Measurements from ENCODE around the gene TBC1D24.
A peak's percentile ranks its signal among the peaks of the same experiment; 100 is the strongest.
"Not testable (repeated sequence)": the region's sequence is repeated elsewhere in the genome, so short reads cannot be mapped to it uniquely, and the experiment has no call there.

Gene TBC1D24

GRCh38 chr16:2533912-2534311 lies 59.0 kb downstream of the TBC1D24 start:
- no peak for DNase-seq

GRCh38 chr16:2534335-2534734 lies 59.4 kb downstream of the TBC1D24 start:
- not testable (repeated sequence) for DNase-seq

DNA sequence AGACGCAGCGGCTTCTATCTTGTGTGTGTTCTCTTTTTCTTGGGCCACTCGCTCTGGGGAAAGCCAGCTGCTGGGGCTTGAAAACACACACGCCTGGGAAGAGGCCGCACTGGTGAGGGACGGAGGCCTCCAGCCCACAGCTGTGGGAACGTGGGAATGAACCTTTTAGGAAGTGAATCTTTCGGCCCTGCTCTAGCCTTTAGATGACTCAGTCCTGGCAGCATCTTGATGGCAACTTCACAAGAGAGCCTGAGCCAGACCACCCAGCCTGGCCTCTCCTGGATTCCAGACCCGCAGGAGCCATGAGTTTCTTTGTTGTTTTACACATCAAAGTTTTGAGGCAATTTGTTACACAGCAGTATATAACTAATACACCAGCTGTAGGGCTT lies 60.7 kb downstream of the TBC1D24 start:
- DNase-seq: no peak

GRCh38 chr16:2537451-2538379 lies 62.8 kb downstream of the TBC1D24 start, which contains the start of gene PDPK1:
TSS of gene PDPK1 (plus strand) at chr16:2538021. CDS start at chr16:2538113, 92 bp downstream.
- peak; percentile 28 for DNase-seq

DNA sequence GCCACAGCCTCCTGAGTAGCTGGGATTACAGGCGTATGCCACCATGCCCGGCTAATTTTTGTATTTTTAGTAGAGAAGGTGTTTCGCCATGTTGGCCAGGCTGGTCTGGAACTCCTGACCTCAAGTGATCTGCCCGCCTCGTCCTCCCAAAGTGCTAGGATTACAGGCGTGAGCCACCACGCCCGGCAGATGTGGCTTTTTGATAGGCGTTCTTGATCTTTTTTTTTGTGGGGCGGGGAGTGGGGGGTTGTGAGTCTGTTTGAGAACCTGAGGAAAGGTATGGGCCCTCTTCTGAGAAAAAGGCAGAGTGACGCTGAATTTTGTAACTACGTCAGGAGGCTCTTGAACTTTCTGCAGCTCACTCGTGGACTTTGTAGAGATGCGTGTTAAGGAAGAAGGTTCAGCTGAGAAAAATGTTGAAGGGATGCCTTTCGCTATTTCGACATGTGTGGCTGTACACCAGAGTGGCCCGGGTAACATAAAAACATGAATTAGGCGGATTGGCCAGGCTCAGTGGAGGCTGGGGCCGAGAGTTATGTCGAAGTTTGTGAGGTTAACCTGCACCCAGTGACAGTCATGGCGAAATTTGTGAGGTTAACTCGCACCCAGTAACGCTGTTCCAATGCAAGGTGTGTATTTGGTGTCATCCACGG lies 64.4 kb downstream of the TBC1D24 start:
- DNase-seq: not testable (repeated sequence)

DNA sequence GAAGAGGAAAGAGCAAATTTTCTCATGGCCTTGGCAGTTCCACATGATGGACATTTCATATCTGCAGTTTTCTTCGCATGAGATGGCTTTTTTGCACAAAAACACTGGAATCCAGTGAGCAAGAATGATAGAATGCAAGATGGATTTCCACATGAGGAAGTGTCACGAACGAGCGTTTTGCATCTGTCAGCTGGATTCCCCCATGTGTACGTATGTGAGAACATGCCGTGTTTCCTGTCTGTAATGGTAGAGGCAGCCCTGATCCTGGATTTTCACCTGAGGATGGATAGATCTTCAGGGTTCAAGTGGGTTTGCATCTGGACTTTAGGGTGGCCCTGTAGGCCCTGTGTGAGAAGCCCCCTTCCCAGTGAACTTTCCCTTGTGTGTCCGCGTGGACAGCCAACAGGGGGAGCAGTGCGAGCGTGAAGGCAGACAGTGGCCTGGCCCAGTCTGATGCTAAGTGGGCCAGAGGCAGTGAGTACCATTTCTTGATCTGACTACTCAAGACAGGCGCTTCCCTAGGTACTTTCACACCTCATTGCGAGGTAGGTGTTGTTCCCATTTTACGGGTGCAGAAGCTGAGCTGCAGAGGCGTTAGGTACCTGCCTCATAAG lies 65.0 kb downstream of the TBC1D24 start:
- not testable (repeated sequence) for DNase-seq

GRCh38 chr16:2540912-2541311 lies 66.0 kb downstream of the TBC1D24 start:
- not testable (repeated sequence) for DNase-seq

DNA sequence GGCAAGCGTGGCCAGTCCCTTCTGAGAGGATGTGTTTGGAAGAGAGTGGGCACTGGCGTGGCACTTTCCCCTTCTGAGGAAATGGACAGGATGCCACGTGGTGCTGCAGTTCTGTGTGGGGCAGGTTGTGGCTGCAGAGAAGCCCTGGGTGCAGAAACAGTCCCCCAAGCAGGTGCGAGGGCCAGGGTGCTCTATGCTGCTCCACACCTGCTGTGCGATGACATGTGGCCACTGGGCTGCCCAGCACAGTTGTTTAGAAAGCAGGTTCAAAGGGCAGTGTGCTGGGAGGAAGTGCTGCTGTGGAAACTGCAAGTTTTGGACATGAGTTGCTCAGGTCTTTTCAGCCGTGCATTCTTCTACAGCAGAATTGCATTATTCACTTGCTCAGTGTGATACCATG lies 66.5 kb downstream of the TBC1D24 start:
- DNase-seq: not testable (repeated sequence)

DNA sequence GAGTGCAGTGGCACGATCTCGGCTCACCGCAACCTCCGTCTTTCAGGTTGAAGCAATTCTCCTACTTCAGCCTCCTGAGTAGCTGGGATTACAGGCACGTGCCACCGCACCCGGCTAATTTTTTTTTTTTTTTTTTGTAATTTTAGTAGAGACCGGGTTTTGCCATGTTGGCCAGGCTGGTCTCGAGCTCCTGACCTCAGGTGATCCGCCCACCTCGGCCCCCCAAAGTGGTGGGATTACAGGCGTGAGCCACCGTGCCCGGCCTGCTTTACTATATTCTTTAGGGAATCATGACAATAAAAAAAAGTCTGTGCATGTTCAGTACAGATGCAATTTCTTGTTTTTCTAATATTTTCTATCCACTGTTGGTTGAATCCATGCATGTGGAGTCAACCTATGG lies 68.8 kb downstream of the TBC1D24 start:
- DNase-seq: not testable (repeated sequence)

- not testable (repeated sequence) for DNase-seq
These were observed 75.5 kb downstream of the TBC1D24 start for GRCh38 chr16:2550283-2550878.

DNA sequence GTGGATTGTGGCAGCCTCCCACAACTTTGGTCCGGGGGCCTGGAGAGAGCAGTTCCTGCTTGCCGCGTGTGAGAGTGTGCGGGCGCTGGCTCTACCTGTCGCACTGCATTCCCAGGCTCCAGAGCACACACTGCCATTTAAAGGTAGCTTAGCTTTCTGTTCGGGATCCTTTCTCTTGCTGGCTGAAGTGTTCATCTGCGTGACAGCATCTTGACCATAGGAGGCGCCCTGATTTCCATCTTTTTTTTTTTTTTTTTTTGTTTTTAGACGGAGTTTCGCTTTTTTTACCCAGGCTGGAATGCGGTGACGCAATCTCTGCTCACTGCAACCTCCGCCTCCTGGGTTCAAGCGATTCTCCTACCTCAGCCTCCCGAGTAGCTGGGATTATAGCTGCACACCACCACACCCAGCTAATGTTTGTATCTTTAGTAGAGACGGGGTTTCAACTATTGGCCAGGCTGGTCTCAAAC lies 76.5 kb downstream of the TBC1D24 start:
- not testable (repeated sequence) for DNase-seq

- DNase-seq: not testable (repeated sequence)
These were observed 79.9 kb downstream of the TBC1D24 start for GRCh38 chr16:2554709-2555425.
